K562 (cell line): ENCODE measurements around the gene VKORC1. TPM values are rescaled to one million over a fixed set of nuclear protein-coding genes. Genes with fewer than 3 reads are reported as not detected.

Experiments
- ATF2 ChIP-seq: sonication (generic); formaldehyde crosslinking; IDR thresholded peaks from 2 replicates; pipeline ENCODE4 v1.8.1; 2022; ENCODE audit warnings: missing genetic modification reagents
- CBX3 ChIP-seq, 2 experiments: IDR thresholded peaks; 1 replicate in 1 of 2; 2 replicates in 1 of 2; pipeline ENCODE4 v1.6.1; 2012; ENCODE audit warnings: inconsistent platforms in 2 of 2, low read length in 2 of 2, borderline replicate concordance in 1 of 2, control low read depth in 1 of 2
- CREM ChIP-seq: IDR thresholded peaks from 2 replicates; pipeline ENCODE4 v1.6.1; 2014; ENCODE audit warnings: antibody characterized with exemption, low read depth
- E2F5 ChIP-seq: sonication (generic); formaldehyde crosslinking; IDR thresholded peaks from 2 replicates; pipeline ENCODE4 v1.8.0; 2022; ENCODE audit warnings: mild to moderate bottlenecking, missing genetic modification reagents
- ETS2 ChIP-seq: IDR thresholded peaks from 2 replicates; pipeline ENCODE4 v1.6.1; 2016; ENCODE audit warnings: borderline replicate concordance, missing genetic modification characterization, mild to moderate bottlenecking, moderate library complexity, missing compliant biosample characterization; ENCODE audit not compliant: poor library complexity, severe bottlenecking
- EWSR1 ChIP-seq: fragments of 450-650 bp; IDR thresholded peaks from 2 replicates; pipeline ENCODE4 v1.6.1; 2018; ENCODE audit warnings: borderline replicate concordance, mild to moderate bottlenecking, low read depth, moderate library complexity; ENCODE audit not compliant: partially characterized antibody
- HMBOX1 ChIP-seq: sonication (generic); IDR thresholded peaks from 2 replicates; pipeline ENCODE4 v1.6.1; 2016
- MED1 ChIP-seq: sonication (generic); formaldehyde crosslinking; IDR thresholded peaks from 2 replicates; pipeline ENCODE4 v1.8.1; 2023; ENCODE audit warnings: missing genetic modification reagents, borderline replicate concordance
- MNT ChIP-seq, 2 experiments: fragments of 450-650 bp; conservative IDR thresholded peaks; 2 replicates each; pipeline ENCODE4 v1.6.1; 2017; ENCODE audit warnings: mild to moderate bottlenecking in 2 of 2, moderate library complexity in 2 of 2
- NCOR1 ChIP-seq: fragments of 450-650 bp; IDR thresholded peaks from 2 replicates; pipeline ENCODE4 v1.6.1; 2016; ENCODE audit warnings: mild to moderate bottlenecking, moderate library complexity
- PHTF2 ChIP-seq: fragments of 250-450 bp; sonication (Bioruptor Pico); IDR thresholded peaks from 2 replicates; pipeline ENCODE4 v1.5.0; 2021; ENCODE audit warnings: mild to moderate bottlenecking
- POLR3A ChIP-seq: IDR thresholded peaks from 2 replicates; pipeline ENCODE4 v1.6.1; 2011; ENCODE audit warnings: borderline replicate concordance, mild to moderate bottlenecking, moderate library complexity; ENCODE audit not compliant: insufficient read length, insufficient read depth; ENCODE audit errors: extremely low read depth
- RBM34 ChIP-seq: fragments of 200-400 bp; formaldehyde crosslinking; IDR thresholded peaks from 2 replicates; pipeline ENCODE4 v1.6.1; 2018; ENCODE audit warnings: low read length, borderline replicate concordance; ENCODE audit not compliant: insufficient read depth
- SNIP1 ChIP-seq: fragments of 450-650 bp; IDR thresholded peaks from 2 replicates; pipeline ENCODE4 v1.7.1; 2017; ENCODE audit warnings: low read depth, mild to moderate bottlenecking
- ZBTB33 ChIP-seq: sonication (generic); formaldehyde crosslinking; IDR thresholded peaks from 2 replicates; pipeline ENCODE4 v1.8.1; 2023; ENCODE audit warnings: mild to moderate bottlenecking, missing genetic modification reagents
- ZNF277 ChIP-seq: fragments of 250-450 bp; sonication (Bioruptor Pico); IDR thresholded peaks from 2 replicates; pipeline ENCODE4 v1.8.0; 2022; ENCODE audit warnings: inconsistent platforms, mild to moderate bottlenecking, moderate library complexity, borderline replicate concordance
- ZNF785 ChIP-seq: fragments of 250-450 bp; sonication (Bioruptor Pico); IDR thresholded peaks from 2 replicates; pipeline ENCODE4 v1.4.0; 2020; ENCODE audit warnings: mild to moderate bottlenecking
- polyA plus RNA-seq, 8 experiments: library from polyadenylated mRNA; depleted of rRNA in 4 of 8; stranded (reverse) in 5 of 8; unstranded in 3 of 8; fragments of >200 nt; fragmentation: Nextera tagmentation in 2 of 8; fragmentation: Illumina TruSeq in 1 of 8; extraction: Ambion mirVana in 2 of 8; extraction: Trizol in 1 of 8; gene quantifications; 2 replicates each; pipeline versions ENCODE4 v1.2.1 to v1.2.3, GENCODE V29; 2011 to 2014; ENCODE audit warnings: inconsistent platforms in 1 of 8, missing spikeins in 1 of 8
- total RNA-seq, 7 experiments: library from RNA; depleted of rRNA in 6 of 7; stranded (reverse); fragments of >200 nt in 6 of 7; fragmentation: Illumina TruSeq in 2 of 7; extraction: Trizol in 2 of 7; gene quantifications; 2 replicates each; pipeline versions ENCODE4 v1.2.1 to v1.2.3, GENCODE V29; 2011 to 2021; ENCODE audit warnings: low replicate concordance in 1 of 7

The VKORC1 gene
- total and polyA plus RNA-seq, 9 of the 15 experiments (the other 6 are each of a cell fraction or from before 2014, with no cell fraction given): 30.0 to 119 (median 62.1) TPM

- no peak for TF ChIP-seq ATF2
- TF ChIP-seq ETS2 (tag): no peak
- no peak for TF ChIP-seq ZNF277
- TF ChIP-seq PHTF2 (CRISPR knock-in tag): no peak
- peak; percentile 98 for TF ChIP-seq CREM
- TF ChIP-seq E2F5: peak; percentile 53; the same call in 1 of the 2 replicates
- TF ChIP-seq ZBTB33 (CRISPR knock-in tag): no peak
- TF ChIP-seq RBM34: no peak
- no peak for TF ChIP-seq HMBOX1
- TF ChIP-seq SNIP1: no peak
- TF ChIP-seq ZNF785 (CRISPR knock-in tag): no peak
- no peak; the same call in 1 of the 2 replicates for TF ChIP-seq NCOR1
- no peak for TF ChIP-seq POLR3A
- TF ChIP-seq MED1 (CRISPR knock-in tag): no peak
- no peak for TF ChIP-seq EWSR1
- peak; percentile 79 to 87 for TF ChIP-seq MNT (conservative IDR thresholded peaks at IDR 0.05)
- TF ChIP-seq CBX3 (IDR thresholded peaks at IDR 0.05; ENCODE audit: borderline replicate concordance in 1 of 2, low read length in 2 of 2): peak in 1 of 2 experiments; percentile 74; a peak in 1 of 3 replicates
These were observed 20.4 kb downstream of the VKORC1 start, which contains the start of the genes ZNF646 and ZNF668 (continued) for GRCh38 chr16:31073970-31074813.
